B cell (primary cell): ENCODE measurements around the gene CEP112. TPM values are rescaled to one million over a fixed set of nuclear protein-coding genes. Genes with fewer than 3 reads are reported as not detected.

Experiments used
- ATAC-seq: fragments of 200-7000 bp; cut with Tn5 transposase; one replicate; pipeline ENCODE4 v1.10.0; 2021; ENCODE audit warnings: low read depth, mild to moderate bottlenecking, moderate number of reproducible peaks, moderate library complexity
- CTCF ChIA-PET: fragments of 350-600 bp; sonication (Branson Sonifier 250); formaldehyde crosslinking; loops from one replicate; lab custom pipeline; 2021; ENCODE audit warnings: antibody characterized with exemption, inconsistent platforms; lab: Charles Lee
- POLR2A ChIA-PET: fragments of 350-600 bp; sonication (Branson Sonifier 250); formaldehyde crosslinking; loops from one replicate; lab custom pipeline; 2021; ENCODE audit warnings: antibody characterized with exemption; lab: Charles Lee
- DNase-seq: peaks from one replicate; pipeline ENCODE4 v3.0.0; 2013
- H2AFZ ChIP-seq: 2 replicates; pipeline ENCODE4 v1.6.1; 2012; ENCODE audit warnings: mild to moderate bottlenecking, low read depth, low read length; ENCODE audit not compliant: insufficient read depth, poor library complexity, severe bottlenecking
- H3K27ac ChIP-seq, 2 donors: 1 replicate in 1 of 2; 2 replicates in 1 of 2; pipeline ENCODE4 v1.5.1; 2012 to 2013; ENCODE audit warnings: low read length in 2 of 2, mild to moderate bottlenecking in 2 of 2, moderate library complexity in 1 of 2
- H3K27me3 ChIP-seq, 4 experiments: fragments of 200-600 bp in 1 of 4; sonication (generic) in 1 of 4; replicated peaks in 1 of 4; 1 replicate in 2 of 4; 2 replicates in 2 of 4; pipeline versions ENCODE4 v1.6.1 to v1.7.0; 2013 to 2016; ENCODE audit warnings: low read length in 3 of 4, mild to moderate bottlenecking in 2 of 4, mixed read lengths in 1 of 4, moderate library complexity in 1 of 4; ENCODE audit not compliant: insufficient read depth in 4 of 4, control insufficient read depth in 3 of 4; ENCODE audit errors: control extremely low read depth in 1 of 4
- H3K36me3 ChIP-seq, 2 experiments: replicated peaks in 1 of 2; 1 replicate in 1 of 2; 2 replicates in 1 of 2; pipeline versions ENCODE4 v1.6.1 to v1.7.1; 2013; ENCODE audit warnings: low read length in 1 of 2; ENCODE audit not compliant: insufficient read depth in 2 of 2, control insufficient read depth in 1 of 2; ENCODE audit errors: control extremely low read depth in 1 of 2, extremely low read depth in 1 of 2
- H3K4me1 ChIP-seq, 2 donors: fragments of 200-600 bp in 1 of 2; sonication (generic) in 1 of 2; 1 replicate in 1 of 2; 2 replicates in 1 of 2; pipeline versions ENCODE4 v1.5.1 to v1.6.1; 2013 to 2017; ENCODE audit warnings: low read length in 2 of 2; ENCODE audit not compliant: control insufficient read depth in 2 of 2, insufficient read depth in 2 of 2
- H3K4me2 ChIP-seq: replicated peaks from 2 replicates; pipeline ENCODE3; 2012; ENCODE audit warnings: mild to moderate bottlenecking, low read depth, low read length; ENCODE audit not compliant: poor library complexity, severe bottlenecking
- H3K4me3 ChIP-seq, 5 experiments: fragments of 200-600 bp in 1 of 5; sonication (generic) in 1 of 5; 1 replicate in 3 of 5; 2 replicates in 2 of 5; pipeline versions ENCODE4 v1.5.1 to v1.7.0; 2011 to 2016; ENCODE audit warnings: low read length in 4 of 5, mild to moderate bottlenecking in 4 of 5, low read depth in 2 of 5, control low read depth in 1 of 5, moderate library complexity in 1 of 5; ENCODE audit not compliant: insufficient read depth in 1 of 5; ENCODE audit errors: control extremely low read depth in 1 of 5, extremely low read depth in 1 of 5
- H3K79me2 ChIP-seq: fragments of 200-600 bp; sonication (generic); one replicate; pipeline ENCODE4 v1.6.0; 2016; ENCODE audit warnings: low read length; ENCODE audit not compliant: control insufficient read depth, insufficient read depth
- H3K9ac ChIP-seq: fragments of 200-600 bp; sonication (generic); 2 replicates; pipeline ENCODE4 v1.6.1; 2017; ENCODE audit warnings: mild to moderate bottlenecking, low read length, moderate library complexity
- H3K9me3 ChIP-seq, 3 donors: one replicate each; pipeline versions ENCODE4 v1.6.1 to v1.7.1; 2013; ENCODE audit warnings: low read length in 2 of 3; ENCODE audit not compliant: control insufficient read depth in 2 of 3, insufficient read depth in 1 of 3; ENCODE audit errors: control extremely low read depth in 1 of 3
- H4K20me1 ChIP-seq: 2 replicates; pipeline ENCODE4 v1.6.0; 2012; ENCODE audit warnings: mild to moderate bottlenecking, low read length; ENCODE audit not compliant: insufficient read depth, control insufficient read depth, poor library complexity, severe bottlenecking
- H3K27ac Mint-ChIP-seq: one replicate; pipeline ENCODE4 v1.8.0; 2021; ENCODE audit warnings: mixed read lengths
- H3K27me3 Mint-ChIP-seq: one replicate; pipeline ENCODE4 v1.8.0; 2021; ENCODE audit warnings: mixed read lengths
- H3K4me1 Mint-ChIP-seq: one replicate; pipeline ENCODE4 v1.8.0; 2021; ENCODE audit warnings: mixed read lengths
- H3K4me3 Mint-ChIP-seq: one replicate; pipeline ENCODE4 v1.8.0; 2021; ENCODE audit warnings: mixed read lengths
- H3K9me3 Mint-ChIP-seq: one replicate; pipeline ENCODE4 v1.8.0; 2022; ENCODE audit warnings: mixed read lengths; ENCODE audit not compliant: insufficient read depth
- CTCF ChIP-seq: fragments of 200-600 bp; IDR thresholded peaks from one replicate; pipeline ENCODE4 v1.8.0; 2022; ENCODE audit warnings: antibody characterized with exemption, mild to moderate bottlenecking
- EZH2 ChIP-seq: IDR thresholded peaks from 2 replicates; pipeline ENCODE4 v1.6.1; 2012; ENCODE audit warnings: borderline replicate concordance, low read depth, mild to moderate bottlenecking, moderate library complexity, low read length; ENCODE audit not compliant: insufficient read depth, poor library complexity, severe bottlenecking
- WGBS: methylation state at CpG from one replicate; pipeline ENCODE4 v1.1.5; 2013; ENCODE audit warnings: missing lambda C conversion rate; ENCODE audit not compliant: insufficient coverage; 5-methylcytosine and 5-hydroxymethylcytosine counted together
- intact Hi-C: fragments of 100-400 bp; cut with micrococcal nuclease; formaldehyde crosslinking; loops from one replicate; pipeline ENCODE4 v1.10.0; 2022
- polyA plus RNA-seq: library from polyadenylated mRNA; depleted of rRNA; stranded (reverse); fragments of >200 nt; gene quantifications from 2 replicates; pipeline ENCODE4 v1.2.3, GENCODE V29; 2012
- total RNA-seq, 2 donors: library from RNA; stranded (reverse); fragments of 120-200 nt in 1 of 2; gene quantifications; 1 replicate in 1 of 2; 2 replicates in 1 of 2; pipeline versions ENCODE4 v1.2.3 to v1.2.4, GENCODE V29; 2013 to 2022

CEP112 gene
- total and polyA plus RNA-seq, 2 donors (not counting 1 experiment from before 2014, with no cell fraction given), result 0.57 to 4.6 TPM

- Histone ChIP-seq H2AFZ (no peak overlapping the region), H3K79me2 (no peaks in the 10 kb centered on the region), H3K4me1 (peaks cover 10 to 12% of the 10 kb centered on the region in 2 donors), H4K20me1 (no peaks in the 10 kb centered on the region), H3K4me3 (no peak overlapping the region), H3K4me2 (no peak overlapping the region), H3K27ac (no peak overlapping the region), H3K9me3 (peaks cover 0 to 6% (median 0%) of the 10 kb centered on the region in 3 donors), H3K36me3 (no peaks in the 10 kb centered on the region), H3K9ac (no peak overlapping the region), H3K27me3 (no peaks in the 10 kb centered on the region)
- ATAC-seq (no peak), DNase-seq (no peak)
- Mint-ChIP-seq H3K4me3 (no peak overlapping the region), H3K4me1 (peaks cover 13% of the 10 kb centered on the region), H3K27ac (no peak overlapping the region), H3K9me3 (no peaks in the 10 kb centered on the region), H3K27me3 (no peaks in the 10 kb centered on the region)
- ChIA-PET CTCF (no interaction called here), POLR2A (no interaction called here)
- intact Hi-C loops, result no loop called here
- TF ChIP-seq EZH2 (no peak), CTCF (no peak)
- WGBS, result 98% methylated on average over 7 of the region's 8 CpGs
Measured at GRCh38 chr17:66198242-66198641, 6.3 kb upstream of the CEP112 start.

- WGBS, result 0% methylated on average over 6 of the region's 10 CpGs
- intact Hi-C loops, result loop anchor here (1.0 kb wide), 1 partner anchor 110 kb away; the partner anchor contains the start of gene PRKCA
- POLR2A ChIA-PET, result no interaction called here
Measured at GRCh38 chr17:66192378-66192687, 400 bp upstream of the CEP112 start.

More at GRCh38 chr17:66192378-66192687, 400 bp upstream of the CEP112 start:
- peak overlapping the region; percentile 99 for H3K4me2 ChIP-seq
- H3K9me3 ChIP-seq, result peaks cover 0 to 1% (median 0%) of the 10 kb centered on the region in 3 donors
- CTCF ChIA-PET, result no interaction called here
- H3K4me1 Mint-ChIP-seq, result peaks cover 32% of the 10 kb centered on the region
- H3K36me3 ChIP-seq, result no peaks in the 10 kb centered on the region
- no peaks in the 10 kb centered on the region for H3K9me3 Mint-ChIP-seq
- H4K20me1 ChIP-seq, result no peaks in the 10 kb centered on the region
- peak overlapping the region in 4 of 5 experiments; percentile 44 to 72 (median 68) for H3K4me3 ChIP-seq
- peak overlapping the region; percentile 82 for H2AFZ ChIP-seq
- H3K27me3 Mint-ChIP-seq, result no peaks in the 10 kb centered on the region
- peak overlapping the region; percentile 80 for H3K9ac ChIP-seq
- H3K27me3 ChIP-seq, result no peaks in the 10 kb centered on the region
- H3K27ac ChIP-seq, result peak overlapping the region; percentile 68 to 85
- DNase-seq, result no peak
- peak overlapping the region; percentile 92 for H3K27ac Mint-ChIP-seq
- TF ChIP-seq CTCF (no peak), EZH2 (no peak)
- no peaks in the 10 kb centered on the region for H3K79me2 ChIP-seq
- ATAC-seq, result no peak
- peak overlapping the region; percentile 90 for H3K4me3 Mint-ChIP-seq
- H3K4me1 ChIP-seq, result peaks cover 32% of the 10 kb centered on the region in 2 donors
